WTC11 (cell line): ENCODE data around the gene SLC24A4.

ENCODE experiments used
- CREB1 ChIP-seq: sonication (generic); formaldehyde crosslinking; IDR thresholded peaks from 2 replicates; pipeline ENCODE4 v1.8.0; 2023; ENCODE audit warnings: mild to moderate bottlenecking, missing genetic modification reagents
- CTCF ChIP-seq: fragments of 200-600 bp; IDR thresholded peaks from 2 replicates; pipeline ENCODE4 v1.8.0; 2022; ENCODE audit warnings: antibody characterized with exemption
- ETV6 ChIP-seq: sonication (generic); formaldehyde crosslinking; IDR thresholded peaks from 2 replicates; pipeline ENCODE4 v1.8.1; 2022; ENCODE audit warnings: mild to moderate bottlenecking, missing genetic modification reagents
- FOXK1 ChIP-seq: sonication (generic); formaldehyde crosslinking; IDR thresholded peaks from 2 replicates; pipeline ENCODE4 v1.8.0; 2022; ENCODE audit warnings: mild to moderate bottlenecking, moderate library complexity, missing genetic modification reagents
- MAX ChIP-seq: sonication (generic); formaldehyde crosslinking; IDR thresholded peaks from 2 replicates; pipeline ENCODE4 v1.8.0; 2022; ENCODE audit warnings: mild to moderate bottlenecking, missing genetic modification reagents
- NFATC4 ChIP-seq: fragments of 250-450 bp; sonication (Bioruptor Pico); IDR thresholded peaks from 2 replicates; pipeline ENCODE4 v1.9.0; 2021; ENCODE audit warnings: mild to moderate bottlenecking
- NR3C1 ChIP-seq: sonication (generic); formaldehyde crosslinking; conservative IDR thresholded peaks from 2 replicates; pipeline ENCODE4 v1.8.1; 2023; ENCODE audit warnings: low read depth, mild to moderate bottlenecking, missing genetic modification reagents
- ZNF121 ChIP-seq: sonication (generic); formaldehyde crosslinking; IDR thresholded peaks from 2 replicates; pipeline ENCODE4 v1.8.0; 2023; ENCODE audit warnings: missing genetic modification reagents
- ZNF263 ChIP-seq: sonication (generic); formaldehyde crosslinking; IDR thresholded peaks from 2 replicates; pipeline ENCODE4 v1.8.1; 2022; ENCODE audit warnings: low read depth, mild to moderate bottlenecking, moderate library complexity, missing genetic modification reagents
- TF ChIP-seq, protein P1 (sequence below): sonication (generic); formaldehyde crosslinking; IDR thresholded peaks from 2 replicates; pipeline ENCODE4 v1.8.1; 2022; ENCODE audit warnings: low read depth, missing genetic modification reagents, borderline replicate concordance
- TF ChIP-seq, protein P2 (sequence below): sonication (generic); formaldehyde crosslinking; IDR thresholded peaks from 2 replicates; pipeline ENCODE4 v1.8.0; 2022; ENCODE audit warnings: mild to moderate bottlenecking, missing genetic modification reagents

DNA sequence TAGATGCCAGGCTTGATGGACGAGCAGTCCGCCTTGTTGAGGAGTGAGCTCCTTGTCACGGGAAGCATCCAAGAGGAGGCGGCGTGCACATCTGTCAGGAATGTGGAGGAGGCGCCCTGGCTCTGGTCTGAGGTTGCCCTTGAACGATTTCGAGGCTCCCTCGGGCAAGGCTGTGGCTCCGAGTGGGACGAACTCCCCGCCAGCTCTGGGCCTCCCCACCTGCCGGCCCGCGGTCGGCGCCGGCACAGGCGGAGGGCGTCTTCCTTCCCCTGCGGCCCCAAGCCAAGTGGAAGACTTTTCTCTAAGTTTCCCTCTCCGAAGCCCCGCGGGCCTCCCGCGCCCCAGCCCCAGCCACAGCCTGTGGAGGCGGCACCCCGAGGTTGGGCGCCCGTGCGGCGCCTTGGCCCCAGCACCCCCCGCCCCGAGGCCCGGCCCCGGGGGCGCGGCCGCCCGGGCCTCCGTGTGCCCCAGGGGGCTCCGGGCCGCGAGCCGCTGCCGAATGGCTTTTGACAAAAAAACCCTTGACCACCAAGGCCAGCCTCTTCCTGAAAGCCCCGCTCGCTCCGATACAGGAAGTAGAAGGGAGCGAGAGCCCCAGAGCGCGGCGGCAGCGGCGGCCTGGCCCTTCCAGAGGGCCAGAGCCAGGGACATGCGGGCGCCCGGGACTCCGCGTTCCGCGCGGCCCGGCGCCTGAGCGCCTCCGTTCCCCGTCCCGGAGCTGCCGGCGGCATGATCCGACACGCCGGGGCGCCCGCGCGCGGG is 190.4 kb downstream of the SLC24A4 start, which contains the start of gene RIN3:
- no peak for TF ChIP-seq CTCF
- no peak for TF ChIP-seq MAX (CRISPR knock-in tag)
- no peak for TF ChIP-seq ETV6 (CRISPR knock-in tag)
- TF ChIP-seq NR3C1 = no peak
- TF ChIP-seq, protein P1, sequence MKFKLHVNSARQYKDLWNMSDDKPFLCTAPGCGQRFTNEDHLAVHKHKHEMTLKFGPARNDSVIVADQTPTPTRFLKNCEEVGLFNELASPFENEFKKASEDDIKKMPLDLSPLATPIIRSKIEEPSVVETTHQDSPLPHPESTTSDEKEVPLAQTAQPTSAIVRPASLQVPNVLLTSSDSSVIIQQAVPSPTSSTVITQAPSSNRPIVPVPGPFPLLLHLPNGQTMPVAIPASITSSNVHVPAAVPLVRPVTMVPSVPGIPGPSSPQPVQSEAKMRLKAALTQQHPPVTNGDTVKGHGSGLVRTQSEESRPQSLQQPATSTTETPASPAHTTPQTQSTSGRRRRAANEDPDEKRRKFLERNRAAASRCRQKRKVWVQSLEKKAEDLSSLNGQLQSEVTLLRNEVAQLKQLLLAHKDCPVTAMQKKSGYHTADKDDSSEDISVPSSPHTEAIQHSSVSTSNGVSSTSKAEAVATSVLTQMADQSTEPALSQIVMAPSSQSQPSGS (CRISPR knock-in tag) = no peak
- TF ChIP-seq ZNF263 (CRISPR knock-in tag) = no peak
- TF ChIP-seq, protein P2, sequence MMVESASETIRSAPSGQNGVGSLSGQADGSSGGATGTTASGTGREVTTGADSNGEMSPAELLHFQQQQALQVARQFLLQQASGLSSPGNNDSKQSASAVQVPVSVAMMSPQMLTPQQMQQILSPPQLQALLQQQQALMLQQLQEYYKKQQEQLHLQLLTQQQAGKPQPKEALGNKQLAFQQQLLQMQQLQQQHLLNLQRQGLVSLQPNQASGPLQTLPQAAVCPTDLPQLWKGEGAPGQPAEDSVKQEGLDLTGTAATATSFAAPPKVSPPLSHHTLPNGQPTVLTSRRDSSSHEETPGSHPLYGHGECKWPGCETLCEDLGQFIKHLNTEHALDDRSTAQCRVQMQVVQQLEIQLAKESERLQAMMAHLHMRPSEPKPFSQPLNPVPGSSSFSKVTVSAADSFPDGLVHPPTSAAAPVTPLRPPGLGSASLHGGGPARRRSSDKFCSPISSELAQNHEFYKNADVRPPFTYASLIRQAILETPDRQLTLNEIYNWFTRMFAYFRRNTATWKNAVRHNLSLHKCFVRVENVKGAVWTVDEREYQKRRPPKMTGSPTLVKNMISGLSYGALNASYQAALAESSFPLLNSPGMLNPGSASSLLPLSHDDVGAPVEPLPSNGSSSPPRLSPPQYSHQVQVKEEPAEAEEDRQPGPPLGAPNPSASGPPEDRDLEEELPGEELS (CRISPR knock-in tag) = no peak
- no peak for TF ChIP-seq ZNF121 (CRISPR knock-in tag)
- TF ChIP-seq NFATC4 (CRISPR knock-in tag) = no peak
- no peak for TF ChIP-seq CREB1 (CRISPR knock-in tag)
- no peak for TF ChIP-seq FOXK1 (CRISPR knock-in tag)
